DMS53 treated with DMSO at 0.1 percent for 48 hours (cell line): ENCODE results near the gene LRRC7.
"Not testable (repeated sequence)": the region's sequence is repeated elsewhere in the genome, so short reads cannot be mapped to it uniquely, and the experiment has no call there.

Experiments
- DNase-seq: peaks from one replicate; lab custom pipeline; 2025; ENCODE audit not compliant: unreplicated experiment; lab: John Stamatoyannopoulos, UW

The LRRC7 gene

GRCh38 chr1:70033266-70033873, 465.6 kb downstream of the LRRC7 start:
- no peak for DNase-seq

GRCh38 chr1:70033936-70034335, 466.2 kb downstream of the LRRC7 start:
- DNase-seq, result no peak

GRCh38 chr1:70034403-70034802, 466.7 kb downstream of the LRRC7 start:
- peak; percentile 93 for DNase-seq

GRCh38 chr1:70038025-70038424, 470.3 kb downstream of the LRRC7 start:
- no peak for DNase-seq

- DNase-seq, result no peak
These were observed 471.8 kb downstream of the LRRC7 start for GRCh38 chr1:70039485-70039884.

GRCh38 chr1:70041317-70042045, 473.8 kb downstream of the LRRC7 start:
- no peak for DNase-seq

- no peak for DNase-seq
These were observed 474.5 kb downstream of the LRRC7 start for GRCh38 chr1:70042090-70042731.

GRCh38 chr1:70043804-70044203, 476.1 kb downstream of the LRRC7 start:
- DNase-seq, result no peak

- DNase-seq, result no peak
These were observed 477.1 kb downstream of the LRRC7 start for GRCh38 chr1:70044832-70045231.

GRCh38 chr1:70045581-70045980, 477.9 kb downstream of the LRRC7 start:
- DNase-seq, result not testable (repeated sequence)

GRCh38 chr1:70048336-70049094, 480.8 kb downstream of the LRRC7 start:
- DNase-seq, result no peak

- no peak for DNase-seq
These were observed 484.2 kb downstream of the LRRC7 start for GRCh38 chr1:70051926-70052325.

GRCh38 chr1:70057500-70057899, 489.8 kb downstream of the LRRC7 start:
- DNase-seq, result no peak

- no peak for DNase-seq
These were observed 493.5 kb downstream of the LRRC7 start for GRCh38 chr1:70061231-70061630.

- DNase-seq, result no peak
These were observed 496.1 kb downstream of the LRRC7 start for GRCh38 chr1:70063861-70064260.

- DNase-seq, result no peak
These were observed 499.0 kb downstream of the LRRC7 start for GRCh38 chr1:70066711-70067110.

GRCh38 chr1:70071601-70072000, 503.9 kb downstream of the LRRC7 start:
- DNase-seq, result no peak

- DNase-seq, result no peak
These were observed 504.6 kb downstream of the LRRC7 start for GRCh38 chr1:70072231-70072751.

GRCh38 chr1:70075761-70076160, 508.0 kb downstream of the LRRC7 start:
- no peak for DNase-seq

- no peak for DNase-seq
These were observed 509.3 kb downstream of the LRRC7 start for GRCh38 chr1:70077066-70077465.

- DNase-seq, result no peak
These were observed 511.8 kb downstream of the LRRC7 start for GRCh38 chr1:70079546-70079945.
